ENCODE results near the gene MDN1.

GRCh38 chr6:89866024-89866678 is 46.6 kb upstream of the MDN1 start:
- no peak for TF ChIP-seq CTCF (IDR thresholded peaks at IDR 0.05)
- TF ChIP-seq POLR2AphosphoS5 (IDR thresholded peaks at IDR 0.05), result no peak
- TF ChIP-seq POLR2A (IDR thresholded peaks at IDR 0.05), result no peak
